ENCODE data around the gene GPR137B.

- TF ChIP-seq CTCF (conservative IDR thresholded peaks at IDR 0.05; ENCODE audit: low read depth, low read length) (no peak), EZH2 (IDR thresholded peaks at IDR 0.05; ENCODE audit: borderline replicate concordance, low read depth, low read length, poor library complexity, severe bottlenecking) (no peak)
Measured at GRCh38 chr1:236140705-236141446, 1.5 kb upstream of the GPR137B start.

Measured in A673 (cell line).